D341Med (cell line): ENCODE results near the gene TEK.

Source experiments
- DNase-seq: peaks from one replicate; pipeline ENCODE4 v3.0.0; 2012; ENCODE audit warnings: low spot score

Gene TEK

GRCh38 chr9:27181381-27181780 is 72.4 kb downstream of the TEK start:
- no peak for DNase-seq

- no peak for DNase-seq
These were observed 73.4 kb downstream of the TEK start for GRCh38 chr9:27182421-27182820.

- DNase-seq, result no peak
These were observed 74.1 kb downstream of the TEK start for GRCh38 chr9:27183131-27183530.

DNA sequence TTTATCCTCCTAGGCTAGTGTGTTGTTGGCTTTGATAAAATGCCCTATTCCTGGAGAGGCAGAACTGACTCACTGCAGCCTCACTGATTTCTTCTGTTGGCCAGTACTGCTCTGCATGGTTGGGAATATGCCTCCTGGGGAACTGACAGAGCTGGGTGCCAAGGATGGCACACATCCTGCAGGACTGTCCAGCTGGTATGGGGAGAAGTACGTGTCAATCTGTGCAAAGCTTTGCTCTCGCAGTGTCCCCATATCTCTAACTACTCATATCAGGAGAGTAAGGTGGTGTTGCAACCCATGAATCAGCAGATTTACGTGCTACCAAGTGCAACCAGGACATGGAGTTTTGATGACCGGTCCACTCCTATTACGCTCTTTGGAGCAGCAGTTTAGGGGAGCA is 74.7 kb downstream of the TEK start:
- DNase-seq, result no peak

- no peak for DNase-seq
These were observed 75.7 kb downstream of the TEK start for GRCh38 chr9:27184556-27185351.

GRCh38 chr9:27188426-27188825 is 79.4 kb downstream of the TEK start:
- DNase-seq, result no peak

DNA sequence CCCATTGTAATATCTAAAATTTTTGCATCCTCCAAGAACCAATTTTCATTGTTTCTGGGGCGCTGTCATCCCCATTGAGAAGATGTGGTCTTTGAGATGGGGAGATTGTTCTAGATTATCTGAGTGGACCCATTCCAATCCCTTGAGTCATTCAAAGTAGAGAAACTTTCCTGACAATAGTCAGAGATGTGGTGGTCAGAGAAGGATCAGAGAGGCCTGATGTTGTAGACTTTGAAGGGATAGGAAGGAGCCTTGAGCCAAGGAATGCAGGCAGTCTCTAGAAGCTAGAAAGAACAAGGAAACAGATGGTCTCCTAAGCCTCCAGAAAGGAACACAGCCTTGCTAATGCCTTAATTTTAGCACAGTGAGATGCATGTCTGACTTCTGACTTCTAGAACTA is 80.4 kb downstream of the TEK start:
- no peak for DNase-seq

DNA sequence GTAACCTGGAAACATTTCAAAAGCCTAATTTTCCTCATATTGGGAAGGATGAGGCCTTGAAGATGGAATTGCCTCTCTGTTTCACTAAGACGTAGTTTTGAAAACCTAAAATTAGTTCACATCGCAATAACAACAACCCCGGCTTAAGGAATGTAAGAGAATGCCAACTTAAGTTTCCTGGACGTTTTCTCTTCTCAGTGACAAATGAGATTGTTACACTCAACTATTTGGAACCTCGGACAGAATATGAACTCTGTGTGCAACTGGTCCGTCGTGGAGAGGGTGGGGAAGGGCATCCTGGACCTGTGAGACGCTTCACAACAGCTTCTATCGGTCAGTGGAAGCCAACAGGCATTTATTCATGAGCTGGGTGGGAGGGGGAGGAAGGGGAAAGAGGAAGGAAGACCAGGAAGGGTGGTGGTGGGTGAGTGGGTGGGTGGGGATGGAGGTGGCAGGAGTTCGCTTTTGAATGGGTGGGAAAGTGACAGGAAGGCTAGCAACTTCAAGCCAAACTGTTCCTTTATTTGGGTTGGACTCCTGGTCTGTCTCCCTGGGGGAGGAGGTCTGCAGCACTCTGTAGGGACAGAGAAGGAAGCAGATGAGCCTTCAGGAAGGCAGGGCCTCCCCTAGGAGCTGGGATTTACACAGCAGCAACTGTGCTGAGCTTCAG is 83.4 kb downstream of the TEK start:
- no peak for DNase-seq

- DNase-seq, result no peak
These were observed 84.9 kb downstream of the TEK start for GRCh38 chr9:27193886-27194285.

GRCh38 chr9:27194401-27195091 is 85.5 kb downstream of the TEK start:
- DNase-seq, result no peak

GRCh38 chr9:27195191-27195590 is 86.2 kb downstream of the TEK start:
- no peak for DNase-seq

DNA sequence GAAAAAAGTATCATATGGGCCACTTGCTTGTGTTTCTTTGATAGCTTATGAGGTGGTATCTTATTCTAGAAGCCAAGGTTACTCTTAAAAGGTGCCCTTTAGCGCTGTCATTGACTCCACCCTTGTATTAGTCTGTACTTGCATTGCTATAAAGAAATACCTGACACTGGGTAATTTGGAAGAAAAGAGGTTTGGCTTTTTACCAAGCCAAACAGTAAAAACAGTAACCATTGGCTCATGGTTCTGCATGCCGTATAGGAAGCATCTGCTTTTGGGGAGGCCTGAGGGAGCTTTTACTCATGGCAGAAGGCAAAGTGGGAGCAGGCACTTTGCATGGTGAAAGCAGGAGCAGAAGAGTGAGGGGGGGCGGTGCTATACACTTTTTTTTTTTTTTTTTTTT is 87.4 kb downstream of the TEK start:
- no peak for DNase-seq

DNA sequence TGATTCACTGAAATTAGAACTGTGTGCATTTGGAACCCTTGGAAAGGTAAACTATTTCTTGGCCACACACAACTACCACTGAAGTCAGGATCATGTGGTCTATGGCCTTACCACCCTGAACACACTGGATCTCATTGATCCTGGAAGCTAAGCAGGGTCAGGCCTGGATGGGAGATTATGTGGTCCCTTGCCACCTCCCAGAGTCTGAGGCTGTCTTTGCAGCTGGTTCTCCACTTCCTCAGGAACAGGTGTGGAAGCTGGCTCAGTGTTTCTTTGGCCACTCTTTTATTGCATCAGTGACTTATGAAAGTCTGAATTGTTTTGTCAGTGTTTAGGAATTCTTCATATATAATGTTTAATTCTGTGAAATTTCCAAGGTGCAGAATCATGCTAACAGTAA is 89.2 kb downstream of the TEK start:
- no peak for DNase-seq

GRCh38 chr9:27202056-27202455 is 93.0 kb downstream of the TEK start:
- DNase-seq, result no peak

GRCh38 chr9:27203783-27204182 is 94.8 kb downstream of the TEK start:
- DNase-seq, result no peak

DNA sequence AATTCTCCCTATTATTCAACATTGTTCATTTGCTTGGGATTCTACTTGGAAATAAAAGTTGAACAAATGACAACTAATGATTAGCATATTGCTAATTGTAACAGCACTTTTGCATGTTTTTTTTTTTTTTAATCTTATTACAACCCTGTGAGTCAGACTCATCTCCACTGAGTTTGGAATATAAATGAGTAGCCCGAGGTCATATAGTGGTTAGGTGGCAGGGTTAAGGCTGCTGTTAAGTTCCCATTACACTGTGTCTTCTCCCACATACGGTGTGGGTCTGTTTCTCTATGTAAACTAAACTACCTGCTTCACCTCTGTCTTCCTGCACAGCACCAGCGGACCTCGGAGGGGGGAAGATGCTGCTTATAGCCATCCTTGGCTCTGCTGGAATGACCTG is 95.6 kb downstream of the TEK start:
- DNase-seq, result no peak

GRCh38 chr9:27205198-27205597 is 96.2 kb downstream of the TEK start:
- DNase-seq, result no peak

GRCh38 chr9:27206041-27206440 is 97.0 kb downstream of the TEK start:
- DNase-seq, result no peak

- DNase-seq, result no peak
These were observed 100.0 kb downstream of the TEK start for GRCh38 chr9:27209034-27209433.

GRCh38 chr9:27210588-27210987 is 101.6 kb downstream of the TEK start:
- DNase-seq, result no peak

DNA sequence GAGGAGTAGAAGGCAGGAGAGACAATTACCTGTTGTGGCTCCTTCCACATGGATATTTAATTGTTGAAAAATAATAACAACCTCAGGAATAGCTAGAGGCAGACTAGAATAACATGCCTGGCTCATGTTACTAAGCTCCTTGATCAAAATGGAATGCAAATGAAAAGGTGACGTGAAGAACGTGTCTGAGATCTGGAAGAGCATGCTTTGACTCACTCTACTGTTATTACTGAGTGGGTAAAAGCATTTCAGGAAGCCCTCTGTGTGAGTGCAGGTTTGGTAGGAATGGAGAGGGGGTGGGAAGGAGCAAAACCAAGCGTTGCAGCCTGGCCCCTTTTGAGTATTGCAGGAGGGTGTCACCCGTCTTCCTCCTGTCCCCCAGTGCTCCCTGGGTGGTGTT is 103.2 kb downstream of the TEK start:
- no peak for DNase-seq

GRCh38 chr9:27212621-27213020 is 103.6 kb downstream of the TEK start:
- DNase-seq, result no peak

GRCh38 chr9:27227192-27227591 is 118.2 kb downstream of the TEK start:
- DNase-seq, result no peak
